SK-N-SH (cell line): Measurements from ENCODE around the gene LNP1. TPM values are rescaled to one million over a fixed set of nuclear protein-coding genes. Genes with fewer than 3 reads are reported as not detected.

Experiments used
- CTCF ChIA-PET: fragments of 300-600, 350-600 bp; formaldehyde crosslinking; extraction: SDS; loops from one replicate; lab custom pipeline; 2021; lab: Yijun Ruan, JAX
- POLR2A ChIA-PET: fragments of 350-600 bp; sonication (Branson Sonifier 250); formaldehyde crosslinking; extraction: SDS; loops from one replicate; lab custom pipeline; 2020; ENCODE audit warnings: antibody characterized with exemption, inconsistent platforms; lab: Yijun Ruan, JAX
- DNase-seq: peaks from one replicate; pipeline ENCODE4 v3.0.0; 2012
- H2AFZ ChIP-seq: fragments of 200-600 bp; sonication (generic); 2 replicates; pipeline ENCODE4 v1.8.1; 2016; ENCODE audit warnings: antibody characterized with exemption, mild to moderate bottlenecking, low read depth
- H3F3A ChIP-seq: fragments of 200-600 bp; sonication (generic); replicated peaks from 2 replicates; pipeline ENCODE3; 2016; ENCODE audit warnings: antibody characterized with exemption, mild to moderate bottlenecking; ENCODE audit not compliant: insufficient read depth
- H3K27ac ChIP-seq, 2 experiments: fragments of 200-500 bp in 1 of 2; fragments of 200-600 bp in 1 of 2; sonication (Bioruptor generic) in 1 of 2; sonication (generic), shearing (Covaris generic) in 1 of 2; 2 replicates each; pipeline versions ENCODE4 v1.5.1 to v1.6.1; 2014 to 2016; ENCODE audit warnings: low read depth in 2 of 2, inconsistent platforms in 1 of 2, low read length in 1 of 2, mild to moderate bottlenecking in 1 of 2, mixed read lengths in 1 of 2
- H3K27me3 ChIP-seq: fragments of 200-600 bp; sonication (generic), shearing (Covaris generic); 2 replicates; pipeline ENCODE4 v1.6.1; 2016; ENCODE audit warnings: mixed run types; ENCODE audit not compliant: insufficient read depth
- H3K36me3 ChIP-seq, 2 experiments: fragments of 200-500 bp in 1 of 2; fragments of 200-600 bp in 1 of 2; sonication (Bioruptor generic) in 1 of 2; sonication (generic) in 1 of 2; replicated peaks in 1 of 2; 2 replicates each; pipeline versions ENCODE3 to v1.5.1; 2014 to 2016; ENCODE audit warnings: low read length in 1 of 2, mild to moderate bottlenecking in 1 of 2; ENCODE audit not compliant: insufficient read depth in 2 of 2, control insufficient read depth in 1 of 2
- H3K4me1 ChIP-seq, 2 experiments: fragments of 200-500 bp in 1 of 2; fragments of 200-600 bp in 1 of 2; sonication (Bioruptor generic) in 1 of 2; sonication (generic), shearing (Covaris generic) in 1 of 2; 2 replicates each; pipeline versions ENCODE4 v1.5.1 to v1.6.1; 2014 to 2016; ENCODE audit warnings: low read depth in 1 of 2, low read length in 1 of 2, mixed run types in 1 of 2; ENCODE audit not compliant: insufficient read depth in 2 of 2, control insufficient read depth in 1 of 2
- H3K4me2 ChIP-seq: fragments of 200-600 bp; sonication (generic), shearing (Covaris generic); 2 replicates; pipeline ENCODE4 v1.6.1; 2017; ENCODE audit warnings: mixed run types
- H3K4me3 ChIP-seq, 2 experiments: fragments of 200-500 bp in 1 of 2; fragments of 200-600 bp in 1 of 2; sonication (Bioruptor generic) in 1 of 2; sonication (generic), shearing (Covaris generic) in 1 of 2; 2 replicates each; pipeline versions ENCODE4 v1.5.1 to v1.8.1; 2014 to 2016; ENCODE audit warnings: low read depth in 2 of 2, inconsistent platforms in 1 of 2, low read length in 1 of 2, mild to moderate bottlenecking in 1 of 2, mixed read lengths in 1 of 2, moderate library complexity in 1 of 2
- H3K79me2 ChIP-seq: fragments of 200-600 bp; sonication (generic); 2 replicates; pipeline ENCODE4 v1.8.1; 2017; ENCODE audit warnings: mild to moderate bottlenecking; ENCODE audit not compliant: insufficient read depth
- H3K9ac ChIP-seq: fragments of 200-600 bp; sonication (generic); 2 replicates; pipeline ENCODE4 v1.6.1; 2017; ENCODE audit warnings: mixed run types
- H3K9me2 ChIP-seq: fragments of 200-600 bp; sonication (generic); 2 replicates; pipeline ENCODE4 v1.6.1; 2017; ENCODE audit warnings: mixed run types
- H3K9me3 ChIP-seq: fragments of 200-600 bp; sonication (generic); 2 replicates; pipeline ENCODE4 v1.6.1; 2017; ENCODE audit warnings: mixed run types, mild to moderate bottlenecking, moderate library complexity
- H4K20me1 ChIP-seq: fragments of 200-600 bp; sonication (generic); 2 replicates; pipeline ENCODE4 v1.6.1; 2017; ENCODE audit warnings: mild to moderate bottlenecking, mixed run types; ENCODE audit not compliant: insufficient read depth
- CTCF ChIP-seq: fragments of 200-600 bp; sonication (generic); IDR thresholded peaks from 2 replicates; pipeline ENCODE4 v1.6.1; 2017; ENCODE audit warnings: antibody characterized with exemption, mild to moderate bottlenecking, moderate library complexity
- ELF1 ChIP-seq: IDR thresholded peaks from 2 replicates; pipeline ENCODE4 v1.4.0; 2012
- EP300 ChIP-seq, 2 experiments: IDR thresholded peaks; 2 replicates each; pipeline versions ENCODE4 v1.4.0 to v1.6.1; 2012; ENCODE audit warnings: borderline replicate concordance in 1 of 2, low read depth in 1 of 2, low read length in 1 of 2
- EZH2phosphoT487 ChIP-seq: fragments of 200-600 bp; sonication (generic); IDR thresholded peaks from 2 replicates; pipeline ENCODE4 v1.6.1; 2017; ENCODE audit warnings: low read depth, mixed run types, mild to moderate bottlenecking, antibody characterized with exemption, moderate library complexity, borderline replicate concordance
- FOSL2 ChIP-seq: IDR thresholded peaks from 2 replicates; pipeline ENCODE4 v1.4.0; 2012; ENCODE audit warnings: low read depth, mild to moderate bottlenecking, moderate library complexity, borderline replicate concordance
- FOXJ3 ChIP-seq: sonication (generic); formaldehyde crosslinking; IDR thresholded peaks from 2 replicates; pipeline ENCODE4 v1.5.1; 2020; ENCODE audit warnings: mild to moderate bottlenecking, missing genetic modification reagents
- GATA2 ChIP-seq: sonication (generic); formaldehyde crosslinking; IDR thresholded peaks from 2 replicates; pipeline ENCODE4 v1.5.0; 2020; ENCODE audit warnings: mild to moderate bottlenecking, missing genetic modification reagents
- MEF2A ChIP-seq: IDR thresholded peaks from 2 replicates; pipeline ENCODE4 v1.4.0; 2012; ENCODE audit warnings: low read depth, borderline replicate concordance
- MXI1 ChIP-seq: IDR thresholded peaks from 2 replicates; pipeline ENCODE4 v1.6.1; 2012; ENCODE audit warnings: mild to moderate bottlenecking, low read depth, low read length, improper control_type of control experiment
- NFIC ChIP-seq: IDR thresholded peaks from 2 replicates; pipeline ENCODE4 v1.4.0; 2012; ENCODE audit warnings: borderline replicate concordance
- NRF1 ChIP-seq: IDR thresholded peaks from 2 replicates; pipeline ENCODE4 v1.6.1; 2012; ENCODE audit warnings: low read depth, mild to moderate bottlenecking, low read length
- POLR2AphosphoS5 ChIP-seq: IDR thresholded peaks from 2 replicates; pipeline ENCODE4 v1.6.1; 2012; ENCODE audit warnings: low read depth, low read length
- RAD21 ChIP-seq: IDR thresholded peaks from 2 replicates; pipeline ENCODE4 v1.6.1; 2012; ENCODE audit warnings: mild to moderate bottlenecking, low read length
- RCOR1 ChIP-seq: fragments of 150-350 bp; IDR thresholded peaks from 2 replicates; pipeline ENCODE4 v1.6.1; 2017; ENCODE audit warnings: antibody characterized with exemption, low read length
- RXRA ChIP-seq: IDR thresholded peaks from 2 replicates; pipeline ENCODE4 v1.4.0; 2012; ENCODE audit warnings: low read depth, mild to moderate bottlenecking, borderline replicate concordance
- USF2 ChIP-seq: fragments of 150-350 bp; IDR thresholded peaks from 2 replicates; pipeline ENCODE4 v1.6.1; 2017; ENCODE audit warnings: antibody characterized with exemption, low read length, low read depth, borderline replicate concordance
- YY1 ChIP-seq: IDR thresholded peaks from 2 replicates; pipeline ENCODE4 v1.4.0; 2012; ENCODE audit warnings: low read depth, mild to moderate bottlenecking
- WGBS: methylation state at CpG from one replicate; pipeline ENCODE4 v1.1.6; 2017; ENCODE audit warnings: low lambda C conversion rate; 5-methylcytosine and 5-hydroxymethylcytosine counted together
- polyA plus RNA-seq, 3 experiments: library from polyadenylated mRNA; depleted of rRNA; stranded (reverse); fragments of >200 nt; gene quantifications; 2 replicates each; pipeline ENCODE4 v1.2.3, GENCODE V29; 2012
- TF ChIP-seq, protein P1 (sequence below): IDR thresholded peaks from 2 replicates; pipeline ENCODE4; 2012
- TF ChIP-seq, protein P2 (sequence below): IDR thresholded peaks from 2 replicates; pipeline ENCODE4 v1.4.0; 2012; ENCODE audit warnings: low read depth, borderline replicate concordance

The LNP1 gene
- polyA plus RNA-seq, 1 of the 3 experiments (the other 2 are of a cell fraction): 2.3 TPM

GRCh38 chr3:100423611-100424010 is 22.3 kb downstream of the LNP1 start:
- Histone ChIP-seq H4K20me1 (no peaks in the 10 kb centered on the region), H3K36me3 (no peaks in the 10 kb centered on the region), H3K4me1 (no peaks in the 10 kb centered on the region; a peak in 1 of 4 replicates), H3K27me3 (no peaks in the 10 kb centered on the region), H3K9ac (no peak overlapping the region), H3K4me2 (no peak overlapping the region), H3K9me3 (no peaks in the 10 kb centered on the region), H3K79me2 (no peaks in the 10 kb centered on the region)
- POLR2A ChIA-PET: no interaction called here
- no peak for DNase-seq
- TF ChIP-seq RXRA: no peak
- TF ChIP-seq MEF2A: no peak
- TF ChIP-seq NFIC: no peak
- no peak for TF ChIP-seq GATA2 (CRISPR knock-in tag)
- TF ChIP-seq FOSL2: no peak
- no peak for TF ChIP-seq EP300 (IDR thresholded peaks at IDR 0.05; ENCODE audit: borderline replicate concordance in 1 of 2, low read depth in 1 of 2, low read length in 1 of 2)
- TF ChIP-seq RCOR1: no peak
- TF ChIP-seq, protein P1, sequence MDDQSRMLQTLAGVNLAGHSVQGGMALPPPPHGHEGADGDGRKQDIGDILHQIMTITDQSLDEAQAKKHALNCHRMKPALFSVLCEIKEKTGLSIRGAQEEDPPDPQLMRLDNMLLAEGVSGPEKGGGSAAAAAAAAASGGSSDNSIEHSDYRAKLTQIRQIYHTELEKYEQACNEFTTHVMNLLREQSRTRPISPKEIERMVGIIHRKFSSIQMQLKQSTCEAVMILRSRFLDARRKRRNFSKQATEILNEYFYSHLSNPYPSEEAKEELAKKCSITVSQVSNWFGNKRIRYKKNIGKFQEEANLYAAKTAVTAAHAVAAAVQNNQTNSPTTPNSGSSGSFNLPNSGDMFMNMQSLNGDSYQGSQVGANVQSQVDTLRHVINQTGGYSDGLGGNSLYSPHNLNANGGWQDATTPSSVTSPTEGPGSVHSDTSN: no peak
- TF ChIP-seq, protein P2, sequence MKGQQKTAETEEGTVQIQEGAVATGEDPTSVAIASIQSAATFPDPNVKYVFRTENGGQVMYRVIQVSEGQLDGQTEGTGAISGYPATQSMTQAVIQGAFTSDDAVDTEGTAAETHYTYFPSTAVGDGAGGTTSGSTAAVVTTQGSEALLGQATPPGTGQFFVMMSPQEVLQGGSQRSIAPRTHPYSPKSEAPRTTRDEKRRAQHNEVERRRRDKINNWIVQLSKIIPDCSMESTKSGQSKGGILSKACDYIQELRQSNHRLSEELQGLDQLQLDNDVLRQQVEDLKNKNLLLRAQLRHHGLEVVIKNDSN: no peak
- TF ChIP-seq YY1: no peak
- TF ChIP-seq FOXJ3 (CRISPR knock-in tag): no peak
- no peak for TF ChIP-seq POLR2AphosphoS5
- no peak for TF ChIP-seq RAD21
- no peak for TF ChIP-seq CTCF
- TF ChIP-seq EZH2phosphoT487: no peak
- TF ChIP-seq MXI1: no peak
- no peak for TF ChIP-seq NRF1
- TF ChIP-seq USF2: no peak
- TF ChIP-seq ELF1: no peak
- TF ChIP-seq, all 33 proteins: peak for 0
- Histone ChIP-seq H3K4me3 (no peak overlapping the region), H2AFZ (no peak overlapping the region), H3K9me2 (no peaks in the 10 kb centered on the region), H3F3A (no peaks in the 10 kb centered on the region), H3K27ac (no peak overlapping the region)
- CTCF ChIA-PET: interaction anchor here (0.7 kb wide), 1 partner anchor 1612 kb away, joined by 3 read pairs; no protein-coding TSS in a partner anchor
- 98% methylated on average over 5 of the region's 5 CpGs for WGBS
